ENCODE results near the gene CELA2A. TPM values are rescaled to one million over a fixed set of nuclear protein-coding genes. Genes with fewer than 3 reads are reported as not detected.
A peak's percentile ranks its signal among the peaks of the same experiment; 100 is the strongest.

Gene CELA2A
- total and polyA plus RNA-seq, 2 of the 13 experiments (the other 11 are each of a cell fraction or from before 2014, with no cell fraction given) = not detected

GRCh38 chr1:15410884-15411245, 45.7 kb upstream of the CELA2A start:
- no peak overlapping the region for H2AFZ ChIP-seq (ENCODE audit: low read length)
- in situ Hi-C loops (cut with HindIII; ENCODE audit: extremely low pct_ligation_motif_present, low pct_unique_long_range_greater_than_20kb) (no loop called here), intact Hi-C loops (cut with micrococcal nuclease; ENCODE audit: unreplicated experiment) (no loop called here)
- H3K9me3 ChIP-seq (ENCODE audit: low read length) = no peaks in the 10 kb centered on the region
- DNase-seq (ENCODE audit: low spot score) = no peak
- TF ChIP-seq YEATS2 (CRISPR knock-in tag; IDR thresholded peaks at IDR 0.05; ENCODE audit: borderline replicate concordance) = no peak
- 0 out of 2 replicates have a peak, but pooled peaks have one; percentile 13 for TF ChIP-seq HNRNPL (IDR thresholded peaks at IDR 0.05; ENCODE audit: low read depth, low read length)
- H3K27ac ChIP-seq (ENCODE audit: extremely low read length, insufficient read depth, low read length) = no peak overlapping the region
- H3K4me1 ChIP-seq (ENCODE audit: insufficient read depth, low read length) = peaks cover 39% of the 10 kb centered on the region
- no peak for ATAC-seq
- no peak for FAIRE-seq
- no TSS peak for BruUV-seq (replicated peaks)
- peaks cover 3 to 30% of the 10 kb centered on the region in 2 experiments; a peak in 3 of 5 replicates for H3K27me3 ChIP-seq (ENCODE audit: control insufficient read depth in 1 of 2, insufficient read depth in 2 of 2, low read length in 2 of 2)
- H3K4me3 ChIP-seq (replicated peaks in 1 of 3; ENCODE audit: insufficient read depth in 1 of 3, low read depth in 2 of 3, low read length in 3 of 3) = peak overlapping the region; percentile 77 to 83 (median 78); a peak in 5 of 6 replicates
- WGBS (ENCODE audit: low lambda C conversion rate) = 69% methylated on average over 11 of the region's 11 CpGs
- H3K9ac ChIP-seq (ENCODE audit: insufficient read depth, low read depth, low read length) = peak overlapping the region; percentile 70; the same call in 1 of the 2 replicates
- H4K20me1 ChIP-seq (ENCODE audit: insufficient read depth, low read length) = no peaks in the 10 kb centered on the region
- ChIA-PET POLR2A (no interaction called here), CTCF (ENCODE audit: low intra/inter-chr PET ratio, low total read pairs) (no interaction called here)
- H3K4me2 ChIP-seq (ENCODE audit: low read depth, low read length) = peak overlapping the region; percentile 91
- H3K79me2 ChIP-seq (ENCODE audit: insufficient read depth, low read length) = no peaks in the 10 kb centered on the region
- H3K36me3 ChIP-seq (replicated peaks in 1 of 2; ENCODE audit: control insufficient read depth in 1 of 2, insufficient read depth in 2 of 2, low read length in 2 of 2) = peaks cover 0 to 1% of the 10 kb centered on the region in 2 experiments; a peak in 2 of 5 replicates

- in situ Hi-C loops (cut with HindIII; ENCODE audit: extremely low pct_ligation_motif_present, low pct_unique_long_range_greater_than_20kb) = no loop called here
- 82% methylated on average over 7 of the region's 12 CpGs for WGBS (ENCODE audit: low lambda C conversion rate)
- peaks cover 3 to 25% of the 10 kb centered on the region in 2 experiments; a peak in 3 of 5 replicates for H3K27me3 ChIP-seq (ENCODE audit: control insufficient read depth in 1 of 2, insufficient read depth in 2 of 2, low read length in 2 of 2)
- H3K9ac ChIP-seq (ENCODE audit: insufficient read depth, low read depth, low read length) = no peak overlapping the region
- ChIA-PET CTCF (ENCODE audit: low intra/inter-chr PET ratio, low total read pairs) (no interaction called here), POLR2A (no interaction called here)
- DNase-seq (ENCODE audit: low spot score) = no peak
- FAIRE-seq = no peak
- TF ChIP-seq ZNF275 (CRISPR knock-in tag; IDR thresholded peaks at IDR 0.05; ENCODE audit: borderline replicate concordance) (no peak), GABPB1 (CRISPR knock-in tag; IDR thresholded peaks at IDR 0.05) (peak; percentile 10; the same call in 1 of the 2 replicates)
- H3K9me3 ChIP-seq (ENCODE audit: low read length) = no peaks in the 10 kb centered on the region
- H3K36me3 ChIP-seq (replicated peaks in 1 of 2; ENCODE audit: control insufficient read depth in 1 of 2, insufficient read depth in 2 of 2, low read length in 2 of 2) = peaks cover 0 to 1% of the 10 kb centered on the region in 2 experiments; a peak in 2 of 5 replicates
- peak overlapping the region in 2 of 3 experiments; percentile 20 to 27; a peak in 2 of 6 replicates for H3K4me3 ChIP-seq (replicated peaks in 1 of 3; ENCODE audit: insufficient read depth in 1 of 3, low read depth in 2 of 3, low read length in 3 of 3)
- peaks cover 46% of the 10 kb centered on the region for H3K4me1 ChIP-seq (ENCODE audit: insufficient read depth, low read length)
- ATAC-seq = no peak
- H3K4me2 ChIP-seq (ENCODE audit: low read depth, low read length) = peak overlapping the region; percentile 91; the same call in 1 of the 2 replicates
- H2AFZ ChIP-seq (ENCODE audit: low read length) = no peak overlapping the region
- H3K79me2 ChIP-seq (ENCODE audit: insufficient read depth, low read length) = no peaks in the 10 kb centered on the region
- intact Hi-C loops (cut with micrococcal nuclease; ENCODE audit: unreplicated experiment) = no loop called here
- no peak overlapping the region for H3K27ac ChIP-seq (ENCODE audit: extremely low read length, insufficient read depth, low read length)
- no TSS peak for BruUV-seq (replicated peaks)
- H4K20me1 ChIP-seq (ENCODE audit: insufficient read depth, low read length) = no peaks in the 10 kb centered on the region
These were observed 44.9 kb upstream of the CELA2A start for GRCh38 chr1:15411593-15412137.

All from HepG2 (cell line).